ENCODE results near the gene HOXA2.

DNA sequence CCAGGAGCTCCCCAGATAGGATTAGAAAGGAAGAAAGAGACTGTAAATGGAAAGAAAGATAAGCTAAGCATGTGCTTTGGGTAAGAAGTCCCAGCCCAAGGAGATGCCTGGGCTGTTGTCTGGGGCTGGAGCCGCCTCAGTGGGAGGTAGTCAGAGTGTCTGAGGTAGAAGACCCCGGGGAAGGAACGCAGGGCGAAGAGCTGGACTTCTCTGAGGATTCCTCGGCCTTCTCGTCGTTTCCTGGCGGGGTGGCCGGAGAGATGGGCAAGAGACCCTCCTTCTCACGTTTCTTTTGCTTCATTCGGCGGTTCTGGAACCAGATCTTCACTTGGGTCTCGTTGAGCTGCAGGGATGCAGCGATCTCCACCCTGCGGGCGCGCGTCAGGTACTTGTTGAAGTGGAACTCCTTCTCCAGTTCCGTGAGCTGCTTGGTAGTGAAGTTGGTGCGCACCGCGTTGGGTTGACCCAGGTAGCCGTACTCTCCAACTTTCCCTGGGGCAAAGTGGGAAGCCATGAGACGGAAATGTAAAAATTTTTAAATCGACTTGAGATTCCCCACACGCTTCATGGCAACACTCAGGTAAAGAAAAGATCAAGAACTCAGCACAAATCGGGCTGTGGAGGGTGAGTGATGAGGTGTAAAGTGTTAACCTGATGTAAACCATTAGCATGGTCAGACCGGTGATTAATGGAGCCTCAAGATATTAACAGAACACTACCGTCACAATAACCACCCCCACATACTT, 8.0 kb downstream of the HOXA2 start:
- TF ChIP-seq GATA3 (IDR thresholded peaks at IDR 0.05; ENCODE audit: low read depth, low read length) (no peak), GATA2 (IDR thresholded peaks at IDR 0.05; ENCODE audit: low read depth, low read length) (no peak)
